PC-9 (cell line): Measurements from ENCODE around the gene HDC. TPM values are rescaled to one million over a fixed set of nuclear protein-coding genes. Genes with fewer than 3 reads are reported as not detected.

Experiments
- BruUV-seq: library from RNA; stranded (reverse); fragments of 400-500 nt; replicated peaks from 2 replicates; lab custom pipeline; 2021; lab: Mats Ljungman, UMichigan
- CTCF ChIA-PET: fragments of 300-600 bp; sonication (Branson Sonifier 250); formaldehyde crosslinking; loops from one replicate; lab custom pipeline; 2022; ENCODE audit warnings: antibody characterized with exemption; lab: Charles Lee
- POLR2A ChIA-PET: fragments of 300-600 bp; sonication (Branson Sonifier 250); formaldehyde crosslinking; loops from one replicate; lab custom pipeline; 2022; ENCODE audit warnings: antibody characterized with exemption; ENCODE audit not compliant: unreplicated experiment; lab: Charles Lee
- DNase-seq, 2 experiments: peaks; one replicate each; pipeline versions ENCODE4 v3.0.0 to v3.0.0-alpha.2; 2015 to 2022; ENCODE audit warnings: mixed read lengths in 1 of 2
- H2AFZ ChIP-seq: fragments of 200-600 bp; sonication (generic); 2 replicates; pipeline ENCODE4 v1.8.1; 2017; ENCODE audit warnings: antibody characterized with exemption
- H3F3A ChIP-seq: fragments of 200-600 bp; sonication (generic); 2 replicates; pipeline ENCODE4 v1.8.1; 2017; ENCODE audit warnings: antibody characterized with exemption, mild to moderate bottlenecking, low read depth; ENCODE audit not compliant: insufficient read depth
- H3K27ac ChIP-seq: fragments of 200-600 bp; sonication (generic); 2 replicates; pipeline ENCODE4 v1.6.1; 2016; ENCODE audit warnings: mixed run types
- H3K27me3 ChIP-seq: fragments of 200-600 bp; sonication (generic); 2 replicates; pipeline ENCODE4 v1.6.1; 2016; ENCODE audit warnings: low read depth, mixed run types; ENCODE audit not compliant: insufficient read depth
- H3K36me3 ChIP-seq: fragments of 200-600 bp; sonication (generic); 2 replicates; pipeline ENCODE4 v1.6.1; 2016; ENCODE audit warnings: low read depth, mixed run types
- H3K4me1 ChIP-seq: fragments of 200-600 bp; sonication (generic); replicated peaks from 2 replicates; pipeline ENCODE4 v1.6.1; 2016; ENCODE audit warnings: mixed run types; ENCODE audit not compliant: insufficient read depth
- H3K4me2 ChIP-seq: fragments of 200-600 bp; sonication (generic); 2 replicates; pipeline ENCODE4 v1.6.1; 2017; ENCODE audit warnings: mixed run types
- H3K4me3 ChIP-seq: fragments of 200-600 bp; sonication (generic); 2 replicates; pipeline ENCODE4 v1.6.1; 2016; ENCODE audit warnings: mixed run types
- H3K79me2 ChIP-seq: fragments of 200-600 bp; sonication (generic); 2 replicates; pipeline ENCODE4 v1.6.1; 2017; ENCODE audit warnings: low read depth, mixed run types
- H3K9me2 ChIP-seq: fragments of 200-600 bp; sonication (generic); 2 replicates; pipeline ENCODE4 v1.8.1; 2017; ENCODE audit warnings: mild to moderate bottlenecking; ENCODE audit not compliant: insufficient read depth
- H3K9me3 ChIP-seq: fragments of 200-600 bp; sonication (generic); 2 replicates; pipeline ENCODE4 v1.8.1; 2016; ENCODE audit warnings: low read depth; ENCODE audit not compliant: insufficient read depth
- H4K20me1 ChIP-seq: fragments of 200-600 bp; sonication (generic); 2 replicates; pipeline ENCODE4 v1.8.1; 2017; ENCODE audit not compliant: insufficient read depth
- EZH2 ChIP-seq: fragments of 200-600 bp; sonication (generic); IDR thresholded peaks from 2 replicates; pipeline ENCODE4 v1.8.0; 2017; ENCODE audit warnings: antibody characterized with exemption, low read depth
- intact Hi-C: fragments of 100-400 bp; cut with micrococcal nuclease; formaldehyde crosslinking; loops from one replicate; pipeline ENCODE4 v1.10.0; 2022; ENCODE audit not compliant: unreplicated experiment
- total RNA-seq: library from RNA; stranded (reverse); gene quantifications from 2 replicates; pipeline ENCODE4 v1.2.3, GENCODE V29; 2021
- TF ChIP-seq, protein P1 (sequence below): fragments of 200-600 bp; sonication (generic); conservative IDR thresholded peaks from 2 replicates; pipeline ENCODE4 v1.6.1; 2017; ENCODE audit warnings: mixed run types, antibody characterized with exemption, mild to moderate bottlenecking, moderate library complexity

The HDC gene
- total RNA-seq, 1 experiment from 2014 or later, result not detected

DNA sequence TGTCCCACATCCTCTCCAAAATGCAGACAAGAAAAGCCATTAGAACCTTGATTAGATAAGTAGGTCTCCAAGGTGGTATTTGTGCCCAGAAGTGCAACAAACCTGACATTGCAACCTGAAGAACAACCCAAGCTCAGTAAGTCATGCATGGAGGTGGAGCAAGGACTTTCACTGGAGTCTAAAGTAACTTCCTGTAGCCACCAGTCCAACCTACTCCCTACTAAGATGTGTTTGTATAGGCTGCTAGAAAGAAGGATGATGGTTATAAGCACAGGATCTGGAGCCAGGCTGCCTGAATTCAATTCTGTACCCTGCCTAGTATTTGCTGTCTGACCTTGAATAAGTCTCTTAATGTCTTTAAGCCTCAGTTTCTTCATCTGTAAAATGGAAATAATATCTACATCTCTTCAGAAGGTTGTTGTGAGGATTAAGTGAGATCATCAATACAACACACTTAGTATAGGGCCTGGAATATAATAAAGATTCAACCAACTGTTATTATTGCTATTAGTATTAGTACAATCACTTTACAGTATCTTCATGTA, 32.3 kb downstream of the HDC start:
- no peaks in the 10 kb centered on the region for H3K27me3 ChIP-seq
- 0 out of 2 replicates have a peak, but pooled peaks cover 3% of the 10 kb centered on the region for H3K36me3 ChIP-seq
- TF ChIP-seq EZH2, result no peak
- TF ChIP-seq, protein P1, sequence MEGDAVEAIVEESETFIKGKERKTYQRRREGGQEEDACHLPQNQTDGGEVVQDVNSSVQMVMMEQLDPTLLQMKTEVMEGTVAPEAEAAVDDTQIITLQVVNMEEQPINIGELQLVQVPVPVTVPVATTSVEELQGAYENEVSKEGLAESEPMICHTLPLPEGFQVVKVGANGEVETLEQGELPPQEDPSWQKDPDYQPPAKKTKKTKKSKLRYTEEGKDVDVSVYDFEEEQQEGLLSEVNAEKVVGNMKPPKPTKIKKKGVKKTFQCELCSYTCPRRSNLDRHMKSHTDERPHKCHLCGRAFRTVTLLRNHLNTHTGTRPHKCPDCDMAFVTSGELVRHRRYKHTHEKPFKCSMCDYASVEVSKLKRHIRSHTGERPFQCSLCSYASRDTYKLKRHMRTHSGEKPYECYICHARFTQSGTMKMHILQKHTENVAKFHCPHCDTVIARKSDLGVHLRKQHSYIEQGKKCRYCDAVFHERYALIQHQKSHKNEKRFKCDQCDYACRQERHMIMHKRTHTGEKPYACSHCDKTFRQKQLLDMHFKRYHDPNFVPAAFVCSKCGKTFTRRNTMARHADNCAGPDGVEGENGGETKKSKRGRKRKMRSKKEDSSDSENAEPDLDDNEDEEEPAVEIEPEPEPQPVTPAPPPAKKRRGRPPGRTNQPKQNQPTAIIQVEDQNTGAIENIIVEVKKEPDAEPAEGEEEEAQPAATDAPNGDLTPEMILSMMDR, result no peak
- H3K9me3 ChIP-seq, result no peaks in the 10 kb centered on the region
- H3K4me3 ChIP-seq, result no peak overlapping the region
- POLR2A ChIA-PET, result no interaction called here
- no peak overlapping the region for H2AFZ ChIP-seq
- H3K9me2 ChIP-seq, result no peaks in the 10 kb centered on the region
- peaks cover 7% of the 10 kb centered on the region; the same call in 1 of the 2 replicates for H3K4me1 ChIP-seq
- H3F3A ChIP-seq, result no peaks in the 10 kb centered on the region
- no TSS peak for BruUV-seq
- no peak for DNase-seq
- no peak overlapping the region for H3K4me2 ChIP-seq
- H4K20me1 ChIP-seq, result no peaks in the 10 kb centered on the region
- H3K27ac ChIP-seq, result 0 out of 2 replicates have a peak overlapping the region, but pooled peaks have one; percentile 6
- H3K79me2 ChIP-seq, result no peaks in the 10 kb centered on the region
- intact Hi-C loops, result no loop called here
- CTCF ChIA-PET, result no interaction called here

DNA sequence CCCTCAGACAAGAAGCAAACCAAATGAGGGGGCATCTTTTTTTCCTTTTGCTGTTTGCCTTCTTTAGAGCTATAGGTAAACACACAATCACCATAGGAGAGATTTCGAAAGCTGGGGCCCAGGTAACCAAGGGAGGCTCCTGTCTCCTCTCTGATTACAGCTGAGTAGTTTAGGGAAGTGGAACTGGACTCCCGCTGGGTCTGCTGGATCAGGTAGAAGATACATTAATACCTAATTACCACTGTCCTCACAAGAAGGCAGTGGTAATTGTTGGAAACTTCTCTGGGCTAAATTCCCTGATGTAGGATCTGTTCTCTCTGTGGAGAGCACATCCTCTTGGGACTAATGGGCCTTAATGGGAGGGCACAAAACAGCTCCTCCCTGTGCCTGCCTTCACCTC, 32.7 kb downstream of the HDC start:
- intact Hi-C loops, result no loop called here
- no TSS peak for BruUV-seq
- CTCF ChIA-PET, result no interaction called here
- no peak overlapping the region for H3K4me2 ChIP-seq
- H3K4me3 ChIP-seq, result no peak overlapping the region
- no peaks in the 10 kb centered on the region for H3K79me2 ChIP-seq
- 0 out of 2 replicates have a peak overlapping the region, but pooled peaks have one; percentile 6 for H3K27ac ChIP-seq
- POLR2A ChIA-PET, result interaction anchor here (0.7 kb wide), 1 partner anchor 22 kb away, joined by 4 read pairs; no protein-coding TSS in a partner anchor
- H3F3A ChIP-seq, result no peaks in the 10 kb centered on the region
- no peaks in the 10 kb centered on the region for H3K27me3 ChIP-seq
- H3K9me3 ChIP-seq, result no peaks in the 10 kb centered on the region
- DNase-seq, result no peak
- no peaks in the 10 kb centered on the region for H3K9me2 ChIP-seq
- H3K4me1 ChIP-seq, result peaks cover 7% of the 10 kb centered on the region; the same call in 1 of the 2 replicates
- TF ChIP-seq, protein P1, result no peak
- no peak for TF ChIP-seq EZH2
- H3K36me3 ChIP-seq, result 0 out of 2 replicates have a peak, but pooled peaks cover 3% of the 10 kb centered on the region
- H4K20me1 ChIP-seq, result no peaks in the 10 kb centered on the region
- no peak overlapping the region for H2AFZ ChIP-seq

DNA sequence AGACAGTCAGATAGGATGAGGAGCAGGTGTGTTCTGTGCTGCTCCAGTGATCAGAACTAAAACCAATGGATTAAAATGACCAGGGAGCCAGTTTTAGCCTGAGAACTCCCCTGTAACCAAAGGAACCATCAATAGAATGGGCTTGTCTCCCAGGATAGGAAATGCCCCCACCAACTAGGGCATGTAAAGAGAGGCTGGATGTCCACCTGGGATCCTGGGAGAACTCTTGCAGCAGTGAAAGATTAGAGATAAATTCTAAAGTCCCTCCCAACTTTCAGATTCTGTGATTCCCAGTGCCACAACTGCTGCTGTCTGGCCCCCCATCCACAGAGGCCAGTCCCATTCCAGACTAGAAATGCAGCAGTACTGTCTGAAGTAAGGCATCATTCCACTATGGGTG, 33.8 kb downstream of the HDC start:
- no peak for DNase-seq
- Histone ChIP-seq H3K4me1 (peaks cover 7% of the 10 kb centered on the region; the same call in 1 of the 2 replicates), H3F3A (no peaks in the 10 kb centered on the region), H3K79me2 (no peaks in the 10 kb centered on the region), H3K4me2 (no peak overlapping the region), H3K36me3 (0 out of 2 replicates have a peak, but pooled peaks cover 3% of the 10 kb centered on the region), H2AFZ (no peak overlapping the region), H4K20me1 (no peaks in the 10 kb centered on the region), H3K4me3 (no peak overlapping the region), H3K27me3 (no peaks in the 10 kb centered on the region), H3K9me3 (no peaks in the 10 kb centered on the region), H3K9me2 (no peaks in the 10 kb centered on the region), H3K27ac (no peak overlapping the region)
- no TSS peak for BruUV-seq
- intact Hi-C loops, result no loop called here
- TF ChIP-seq, protein P1, result no peak
- no peak for TF ChIP-seq EZH2
- ChIA-PET CTCF (no interaction called here), POLR2A (no interaction called here)
